HG03460 (cell line): ENCODE data around the gene VLDLR.
A peak's percentile ranks its signal among the peaks of the same experiment; 100 is the strongest.

ENCODE experiments used
- ATAC-seq: cut with Tn5 transposase; IDR thresholded peaks from one replicate; pipeline ENCODE4 v1.9.1; 2021; ENCODE audit not compliant: unreplicated experiment

VLDLR gene

GRCh38 chr9:2620919-2621721, 467 bp upstream of the VLDLR start:
- peak; percentile 29 for ATAC-seq

- peak; percentile 32 for ATAC-seq
Measured at GRCh38 chr9:2622461-2623287, 1.1 kb downstream of the VLDLR start.

- ATAC-seq, result no peak
Measured at GRCh38 chr9:2623288-2624050, 1.9 kb downstream of the VLDLR start.

- ATAC-seq, result no peak
Measured at GRCh38 chr9:2624051-2624682, 2.6 kb downstream of the VLDLR start.

GRCh38 chr9:2625427-2625826, 3.8 kb downstream of the VLDLR start:
- ATAC-seq, result no peak

- no peak for ATAC-seq
Measured at GRCh38 chr9:2628919-2629318, 7.3 kb downstream of the VLDLR start.

GRCh38 chr9:2630158-2630557, 8.6 kb downstream of the VLDLR start:
- no peak for ATAC-seq

- ATAC-seq, result no peak
Measured at GRCh38 chr9:2631263-2631662, 9.7 kb downstream of the VLDLR start.

- ATAC-seq, result no peak
Measured at GRCh38 chr9:2634153-2634552, 12.6 kb downstream of the VLDLR start.

GRCh38 chr9:2634818-2635217, 13.2 kb downstream of the VLDLR start:
- no peak for ATAC-seq

- no peak for ATAC-seq
Measured at GRCh38 chr9:2635922-2636321, 14.3 kb downstream of the VLDLR start.

GRCh38 chr9:2637390-2637789, 15.8 kb downstream of the VLDLR start:
- ATAC-seq, result no peak

- peak; percentile 85 for ATAC-seq
Measured at GRCh38 chr9:2638871-2639673, 17.5 kb downstream of the VLDLR start.

GRCh38 chr9:2639786-2640185, 18.2 kb downstream of the VLDLR start:
- ATAC-seq, result no peak

- no peak for ATAC-seq
Measured at GRCh38 chr9:2640570-2640969, 19.0 kb downstream of the VLDLR start.

GRCh38 chr9:2641033-2641432, 19.4 kb downstream of the VLDLR start:
- ATAC-seq, result no peak

- ATAC-seq, result no peak
Measured at GRCh38 chr9:2642068-2642467, 20.5 kb downstream of the VLDLR start.

GRCh38 chr9:2645569-2645968, 24.0 kb downstream of the VLDLR start:
- ATAC-seq, result peak; percentile 76

GRCh38 chr9:2655411-2655901, 33.9 kb downstream of the VLDLR start:
- peak; percentile 72 for ATAC-seq

GRCh38 chr9:2657427-2657826, 35.8 kb downstream of the VLDLR start:
- ATAC-seq, result peak; percentile 67
